Thoracic aorta (tissue), 2 donors: ENCODE data around the gene PKP4. TPM values are rescaled to one million over a fixed set of nuclear protein-coding genes. Genes with fewer than 3 reads are reported as not detected.

ENCODE experiments used
- ATAC-seq: fragments of 150-250 bp; one replicate; pipeline ENCODE4 v1.8.0; 2017; ENCODE audit warnings: low read depth; ENCODE audit not compliant: insufficient number of reproducible peaks, low FRiP score
- DNase-seq: peaks from one replicate; pipeline ENCODE4 v3.0.0-alpha.2; 2020; ENCODE audit warnings: low spot score
- H3K27ac ChIP-seq, 2 donors: fragments of 200-600 bp; sonication (generic); 1 replicate in 1 of 2; 2 replicates in 1 of 2; pipeline ENCODE4 v1.5.1; 2016; ENCODE audit warnings: mild to moderate bottlenecking in 2 of 2, moderate library complexity in 2 of 2
- H3K27me3 ChIP-seq: fragments of 200-600 bp; sonication (generic); replicated peaks from 2 replicates; pipeline ENCODE4 v1.6.0; 2016; ENCODE audit warnings: mild to moderate bottlenecking; ENCODE audit not compliant: insufficient read depth
- H3K36me3 ChIP-seq: fragments of 200-600 bp; sonication (generic); one replicate; pipeline ENCODE4 v1.5.1; 2016
- H3K4me1 ChIP-seq, 2 donors: fragments of 200-600 bp; sonication (generic); 1 replicate in 1 of 2; 2 replicates in 1 of 2; pipeline versions ENCODE4 v1.5.1 to v1.6.0; 2016; ENCODE audit warnings: low read depth in 2 of 2, mild to moderate bottlenecking in 1 of 2; ENCODE audit not compliant: control insufficient read depth in 1 of 2
- H3K4me3 ChIP-seq: fragments of 200-600 bp; sonication (generic); 2 replicates; pipeline ENCODE4 v1.5.1; 2016; ENCODE audit warnings: mild to moderate bottlenecking
- H3K9me3 ChIP-seq: fragments of 200-600 bp; sonication (generic); 2 replicates; pipeline ENCODE4 v1.5.1; 2016
- total RNA-seq, 2 donors: library from RNA; depleted of rRNA; stranded (reverse); fragments of >200 nt; gene quantifications; one replicate each; pipeline versions ENCODE4 v1.1.0 to v1.2.3, GENCODE V29; 2016
- TF ChIP-seq, protein P1 (sequence below): fragments of 200-600 bp; sonication (generic); IDR thresholded peaks from one replicate; pipeline ENCODE4 v1.5.1; 2019; ENCODE audit warnings: antibody characterized with exemption

Gene PKP4
- total RNA-seq, 2 donors from 2014 or later, result 28.0 to 49.1 TPM

DNA sequence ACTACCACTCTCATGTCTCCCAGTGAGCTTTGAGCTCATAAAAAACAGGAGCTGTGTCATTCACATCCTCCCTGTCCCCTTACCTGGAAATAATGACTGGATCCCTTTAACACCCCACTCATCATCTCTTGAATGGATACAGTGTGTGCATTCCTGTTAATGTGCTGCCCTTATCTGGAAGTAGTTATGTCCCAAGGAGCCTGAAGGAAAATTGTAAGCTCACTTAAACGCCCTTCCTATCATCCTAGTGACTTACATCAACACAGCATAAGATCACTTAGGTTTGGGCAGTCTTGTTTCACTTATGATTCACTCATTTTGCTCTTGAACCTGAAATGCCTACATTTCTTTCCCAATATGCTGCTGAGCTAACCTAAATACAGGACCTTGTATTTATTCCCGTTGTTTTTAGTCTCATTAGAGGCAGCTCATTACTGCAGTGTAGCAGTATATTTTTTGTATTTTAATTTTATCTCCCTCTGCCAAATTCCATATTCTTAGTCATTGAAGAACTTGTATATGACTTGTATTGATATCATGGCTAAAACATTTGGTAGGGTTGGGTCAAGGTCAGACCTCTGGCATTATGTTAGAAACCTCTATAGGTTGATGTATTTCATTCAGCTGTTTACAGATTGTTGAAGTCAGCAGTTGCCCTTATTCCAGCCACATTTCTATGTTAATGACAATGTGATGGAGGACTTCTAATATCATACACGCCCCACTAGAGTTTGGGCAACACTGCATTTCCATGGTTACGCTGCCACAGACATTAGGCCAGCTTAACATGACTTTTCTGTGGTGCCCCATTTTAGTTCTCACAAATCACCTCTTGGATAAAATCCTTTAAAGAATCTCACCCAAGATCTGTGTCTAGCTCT is 72.9 kb downstream of the PKP4 start:
- ATAC-seq, result no peak
- Histone ChIP-seq H3K36me3 (no peaks in the 10 kb centered on the region), H3K4me3 (no peak overlapping the region)

DNA sequence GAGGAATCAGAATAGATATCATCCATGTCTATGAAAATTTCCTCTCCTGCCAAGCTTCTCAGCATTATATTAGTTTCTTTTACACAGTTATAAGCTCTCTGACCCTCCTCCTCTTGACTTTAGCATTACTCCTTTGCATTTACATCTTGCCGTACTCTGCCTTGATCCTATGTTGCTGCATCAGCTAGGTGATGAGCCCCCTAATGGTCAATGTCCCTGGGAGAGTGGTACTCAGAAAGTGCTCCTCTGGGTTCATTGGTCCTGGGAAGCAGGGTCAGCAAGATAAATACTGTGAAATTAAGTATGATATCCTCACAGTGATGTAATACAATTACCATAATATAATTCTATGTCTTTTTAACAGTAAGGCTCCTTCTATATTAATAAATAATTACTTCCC is 74.1 kb downstream of the PKP4 start:
- no peak for DNase-seq
- Histone ChIP-seq H3K27me3 (no peaks in the 10 kb centered on the region), H3K4me3 (no peak overlapping the region), H3K9me3 (no peaks in the 10 kb centered on the region), H3K27ac (no peak overlapping the region), H3K36me3 (no peaks in the 10 kb centered on the region), H3K4me1 (no peaks in the 10 kb centered on the region)
- ATAC-seq, result no peak
- TF ChIP-seq, protein P1, sequence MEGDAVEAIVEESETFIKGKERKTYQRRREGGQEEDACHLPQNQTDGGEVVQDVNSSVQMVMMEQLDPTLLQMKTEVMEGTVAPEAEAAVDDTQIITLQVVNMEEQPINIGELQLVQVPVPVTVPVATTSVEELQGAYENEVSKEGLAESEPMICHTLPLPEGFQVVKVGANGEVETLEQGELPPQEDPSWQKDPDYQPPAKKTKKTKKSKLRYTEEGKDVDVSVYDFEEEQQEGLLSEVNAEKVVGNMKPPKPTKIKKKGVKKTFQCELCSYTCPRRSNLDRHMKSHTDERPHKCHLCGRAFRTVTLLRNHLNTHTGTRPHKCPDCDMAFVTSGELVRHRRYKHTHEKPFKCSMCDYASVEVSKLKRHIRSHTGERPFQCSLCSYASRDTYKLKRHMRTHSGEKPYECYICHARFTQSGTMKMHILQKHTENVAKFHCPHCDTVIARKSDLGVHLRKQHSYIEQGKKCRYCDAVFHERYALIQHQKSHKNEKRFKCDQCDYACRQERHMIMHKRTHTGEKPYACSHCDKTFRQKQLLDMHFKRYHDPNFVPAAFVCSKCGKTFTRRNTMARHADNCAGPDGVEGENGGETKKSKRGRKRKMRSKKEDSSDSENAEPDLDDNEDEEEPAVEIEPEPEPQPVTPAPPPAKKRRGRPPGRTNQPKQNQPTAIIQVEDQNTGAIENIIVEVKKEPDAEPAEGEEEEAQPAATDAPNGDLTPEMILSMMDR, result no peak

More for the DNA sequence above, 72.9 kb downstream of the PKP4 start:
- H3K9me3 ChIP-seq, result no peaks in the 10 kb centered on the region
- no peaks in the 10 kb centered on the region for H3K4me1 ChIP-seq
- no peak for DNase-seq
- H3K27me3 ChIP-seq, result no peaks in the 10 kb centered on the region
- TF ChIP-seq, protein P1, result no peak
- no peak overlapping the region for H3K27ac ChIP-seq

DNA sequence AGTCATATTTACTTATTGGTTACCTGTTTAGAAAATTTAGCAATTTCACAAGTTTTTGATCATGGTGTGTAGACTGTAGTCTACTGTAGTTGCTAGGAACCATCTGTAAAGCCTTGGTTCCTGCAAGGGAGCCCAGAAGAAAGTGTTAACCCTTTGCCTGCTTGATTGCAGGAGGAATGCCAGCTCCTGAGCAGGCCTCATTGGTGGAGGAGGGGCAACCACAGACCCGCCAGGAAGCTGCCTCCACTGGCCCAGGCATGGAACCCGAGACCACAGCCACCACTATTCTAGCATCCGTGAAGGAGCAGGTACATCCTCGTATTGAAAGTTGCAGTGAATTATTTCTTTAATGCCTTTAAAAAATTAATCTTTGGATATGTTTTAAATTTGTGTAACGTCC is 76.3 kb downstream of the PKP4 start:
- H3K9me3 ChIP-seq, result no peaks in the 10 kb centered on the region
- DNase-seq (no peak), ATAC-seq (no peak)
- no peaks in the 10 kb centered on the region for H3K4me1 ChIP-seq
- H3K36me3 ChIP-seq, result no peaks in the 10 kb centered on the region
- H3K27me3 ChIP-seq, result no peaks in the 10 kb centered on the region
- H3K27ac ChIP-seq, result no peak overlapping the region
- H3K4me3 ChIP-seq, result no peak overlapping the region
- TF ChIP-seq, protein P1, result no peak

DNA sequence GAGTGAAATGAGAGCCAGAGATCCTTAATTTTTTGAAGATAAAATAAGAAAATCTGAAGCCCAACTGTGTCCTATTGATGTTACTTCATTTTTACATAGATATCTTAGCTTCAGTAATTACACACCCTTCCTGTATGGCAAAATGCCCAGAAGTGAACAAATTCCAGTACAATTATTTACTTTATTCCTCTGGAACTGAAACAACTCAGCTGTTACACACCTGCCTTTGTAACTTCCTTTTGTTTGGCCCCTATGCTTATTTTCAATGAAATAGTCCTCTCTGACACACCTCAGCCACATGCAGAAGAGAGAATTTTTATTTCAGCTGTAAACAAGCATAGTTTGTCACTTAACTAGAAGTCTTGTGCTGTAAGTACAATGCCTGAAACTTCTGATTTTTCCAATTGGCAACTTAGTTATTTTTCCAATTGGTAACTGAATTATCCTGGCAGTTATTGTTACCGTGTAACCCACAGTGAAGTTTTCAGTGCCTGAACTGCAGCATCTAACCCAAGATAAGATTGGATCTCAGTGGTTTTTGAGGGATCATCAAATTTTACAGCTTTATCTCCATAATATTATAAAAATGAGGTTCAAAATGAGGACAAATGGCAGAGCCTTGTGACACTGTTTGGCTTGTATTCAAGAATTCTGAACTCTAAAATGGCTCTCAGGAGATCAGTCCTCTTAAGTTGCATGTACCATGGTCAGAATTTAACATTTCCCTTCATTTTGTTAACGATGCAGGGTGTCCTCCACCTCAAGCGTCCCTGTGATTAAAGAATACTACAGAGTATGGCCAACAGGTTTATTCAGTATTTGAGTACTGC is 82.6 kb downstream of the PKP4 start:
- Histone ChIP-seq H3K27ac (no peak overlapping the region), H3K27me3 (no peaks in the 10 kb centered on the region), H3K4me3 (no peak overlapping the region), H3K4me1 (peaks cover 7 to 9% of the 10 kb centered on the region in 2 donors), H3K9me3 (no peaks in the 10 kb centered on the region), H3K36me3 (no peaks in the 10 kb centered on the region)
- ATAC-seq, result no peak
- TF ChIP-seq, protein P1, result no peak
- DNase-seq, result no peak

DNA sequence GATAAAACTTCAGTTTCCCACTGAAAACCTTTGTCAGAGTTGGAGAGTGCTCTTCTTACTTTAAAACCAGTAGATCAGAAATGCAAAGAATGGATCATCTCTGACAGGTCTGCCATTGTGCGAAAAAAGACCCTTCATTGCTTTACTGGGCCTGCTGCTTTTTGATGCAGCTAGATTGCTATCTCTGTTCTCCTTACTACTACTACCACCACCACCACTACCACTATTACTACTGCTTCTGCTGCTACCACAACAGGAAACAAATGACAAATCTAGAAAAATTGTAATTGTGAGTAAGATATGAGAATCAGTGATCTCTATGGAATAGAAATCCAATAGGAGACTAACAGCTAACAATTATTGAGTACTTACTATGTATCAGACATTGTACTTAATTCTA is 85.8 kb downstream of the PKP4 start:
- TF ChIP-seq, protein P1, result no peak

More for the DNA sequence above, 85.8 kb downstream of the PKP4 start:
- H3K27me3 ChIP-seq, result no peaks in the 10 kb centered on the region
- H3K9me3 ChIP-seq, result no peaks in the 10 kb centered on the region
- no peak for ATAC-seq
- H3K36me3 ChIP-seq, result no peaks in the 10 kb centered on the region
- no peak overlapping the region for H3K27ac ChIP-seq
- DNase-seq, result no peak
- no peak overlapping the region for H3K4me3 ChIP-seq
- peaks cover 7 to 9% of the 10 kb centered on the region in 2 donors for H3K4me1 ChIP-seq
